ENCODE data around the gene WDTC1.

WDTC1 gene

GRCh38 chr1:27292106-27292505, 57.7 kb downstream of the WDTC1 start:
- DNase-seq = no peak
- H3K4me2 ChIP-seq (ENCODE audit: low read depth, low read length) = no peak overlapping the region
- H3K9me3 ChIP-seq (replicated peaks; ENCODE audit: insufficient read depth, low read length) = no peaks in the 10 kb centered on the region

DNA sequence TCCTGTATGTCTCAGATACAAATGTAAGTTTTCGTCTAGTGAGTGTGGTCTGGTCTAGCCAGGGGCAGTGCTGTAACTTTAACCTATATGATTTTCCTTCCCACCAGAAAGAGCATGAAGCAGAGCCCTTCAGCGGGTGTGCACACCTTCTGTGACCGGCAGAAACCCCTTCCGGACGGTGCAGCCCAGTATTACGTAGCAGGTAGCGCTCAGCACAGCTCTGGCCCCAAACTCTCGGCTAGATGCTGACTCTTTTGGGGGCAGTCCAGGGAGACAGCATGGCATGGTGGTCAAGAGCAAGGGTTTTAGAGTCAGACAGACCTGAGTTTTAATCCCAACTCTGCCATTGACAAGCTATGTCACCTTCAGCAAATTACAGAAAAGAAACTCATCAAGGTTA, 59.5 kb downstream of the WDTC1 start:
- no peak overlapping the region for H3K9ac ChIP-seq (ENCODE audit: low read length)
- H3K4me3 ChIP-seq (ENCODE audit: low read length) = no peak overlapping the region
- H3K79me2 ChIP-seq (ENCODE audit: low read length) = no peaks in the 10 kb centered on the region
- H3K27ac ChIP-seq (ENCODE audit: low read length) = no peak overlapping the region
- H3K9me3 ChIP-seq (replicated peaks; ENCODE audit: insufficient read depth, low read length) = no peaks in the 10 kb centered on the region
- no peaks in the 10 kb centered on the region for H4K20me1 ChIP-seq (ENCODE audit: insufficient read depth, low read length)
- no peaks in the 10 kb centered on the region for H3K9me2 ChIP-seq (replicated peaks; ENCODE audit: insufficient read depth, low read length)
- H3K4me1 ChIP-seq (ENCODE audit: low read length) = no peaks in the 10 kb centered on the region
- H3K4me2 ChIP-seq (ENCODE audit: low read depth, low read length) = no peak overlapping the region
- no peaks in the 10 kb centered on the region for H3F3A ChIP-seq (ENCODE audit: insufficient read depth, low read length)
- no peaks in the 10 kb centered on the region for H3K27me3 ChIP-seq (replicated peaks; ENCODE audit: insufficient read depth, low read length)
- no peak for DNase-seq
- no peak overlapping the region for H2AFZ ChIP-seq (ENCODE audit: low read length)
- TF ChIP-seq EZH2phosphoT487 (IDR thresholded peaks at IDR 0.05; ENCODE audit: low read length) (no peak), EZH2 (optimal IDR thresholded peaks at IDR 0.05; ENCODE audit: low read depth, low read length) (no peak)
- TF ChIP-seq, protein P1, sequence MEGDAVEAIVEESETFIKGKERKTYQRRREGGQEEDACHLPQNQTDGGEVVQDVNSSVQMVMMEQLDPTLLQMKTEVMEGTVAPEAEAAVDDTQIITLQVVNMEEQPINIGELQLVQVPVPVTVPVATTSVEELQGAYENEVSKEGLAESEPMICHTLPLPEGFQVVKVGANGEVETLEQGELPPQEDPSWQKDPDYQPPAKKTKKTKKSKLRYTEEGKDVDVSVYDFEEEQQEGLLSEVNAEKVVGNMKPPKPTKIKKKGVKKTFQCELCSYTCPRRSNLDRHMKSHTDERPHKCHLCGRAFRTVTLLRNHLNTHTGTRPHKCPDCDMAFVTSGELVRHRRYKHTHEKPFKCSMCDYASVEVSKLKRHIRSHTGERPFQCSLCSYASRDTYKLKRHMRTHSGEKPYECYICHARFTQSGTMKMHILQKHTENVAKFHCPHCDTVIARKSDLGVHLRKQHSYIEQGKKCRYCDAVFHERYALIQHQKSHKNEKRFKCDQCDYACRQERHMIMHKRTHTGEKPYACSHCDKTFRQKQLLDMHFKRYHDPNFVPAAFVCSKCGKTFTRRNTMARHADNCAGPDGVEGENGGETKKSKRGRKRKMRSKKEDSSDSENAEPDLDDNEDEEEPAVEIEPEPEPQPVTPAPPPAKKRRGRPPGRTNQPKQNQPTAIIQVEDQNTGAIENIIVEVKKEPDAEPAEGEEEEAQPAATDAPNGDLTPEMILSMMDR (IDR thresholded peaks at IDR 0.05; ENCODE audit: low read length) = no peak
- no peaks in the 10 kb centered on the region for H3K36me3 ChIP-seq (replicated peaks; ENCODE audit: insufficient read depth, low read length)

More at GRCh38 chr1:27292106-27292505, 57.7 kb downstream of the WDTC1 start:
- no peak overlapping the region for H3K27ac ChIP-seq (ENCODE audit: low read length)
- H3F3A ChIP-seq (ENCODE audit: insufficient read depth, low read length) = no peaks in the 10 kb centered on the region
- no peak overlapping the region for H3K4me3 ChIP-seq (ENCODE audit: low read length)
- no peaks in the 10 kb centered on the region for H3K36me3 ChIP-seq (replicated peaks; ENCODE audit: insufficient read depth, low read length)
- H2AFZ ChIP-seq (ENCODE audit: low read length) = no peak overlapping the region
- TF ChIP-seq EZH2phosphoT487 (IDR thresholded peaks at IDR 0.05; ENCODE audit: low read length) (no peak), EZH2 (optimal IDR thresholded peaks at IDR 0.05; ENCODE audit: low read depth, low read length) (no peak)
- TF ChIP-seq, protein P1 (IDR thresholded peaks at IDR 0.05; ENCODE audit: low read length) = no peak
- H4K20me1 ChIP-seq (ENCODE audit: insufficient read depth, low read length) = no peaks in the 10 kb centered on the region
- H3K79me2 ChIP-seq (ENCODE audit: low read length) = no peaks in the 10 kb centered on the region
- no peaks in the 10 kb centered on the region for H3K9me2 ChIP-seq (replicated peaks; ENCODE audit: insufficient read depth, low read length)
- H3K4me1 ChIP-seq (ENCODE audit: low read length) = no peaks in the 10 kb centered on the region
- H3K27me3 ChIP-seq (replicated peaks; ENCODE audit: insufficient read depth, low read length) = no peaks in the 10 kb centered on the region
- H3K9ac ChIP-seq (ENCODE audit: low read length) = no peak overlapping the region

DNA sequence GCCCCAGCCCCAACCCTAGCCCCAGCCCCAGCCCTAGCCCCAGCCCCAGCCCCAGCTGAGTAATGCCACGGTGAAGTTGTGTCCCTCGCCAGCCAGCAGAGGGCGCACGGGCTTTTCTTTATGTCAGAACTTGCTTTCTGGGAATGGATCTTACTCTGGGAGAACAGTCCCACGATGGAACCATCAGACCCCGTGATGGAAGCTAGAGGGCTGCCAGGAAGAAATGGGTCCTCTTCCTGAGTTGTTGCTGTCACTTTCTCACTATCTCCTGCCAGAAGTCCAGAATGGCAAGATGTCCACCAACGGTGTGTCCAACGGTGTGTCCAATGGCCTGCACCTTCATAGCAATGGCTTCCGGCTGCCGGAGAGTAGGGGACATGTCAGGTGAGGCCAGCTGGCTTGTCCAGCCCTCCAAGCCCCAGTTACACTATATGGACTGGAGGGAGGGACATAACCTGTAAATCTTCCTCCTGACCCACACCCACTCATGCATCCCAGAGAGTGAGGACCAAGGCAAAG, 62.4 kb downstream of the WDTC1 start:
- H3K9me2 ChIP-seq (replicated peaks; ENCODE audit: insufficient read depth, low read length) = no peaks in the 10 kb centered on the region
- no peak overlapping the region for H2AFZ ChIP-seq (ENCODE audit: low read length)
- H3K79me2 ChIP-seq (ENCODE audit: low read length) = no peaks in the 10 kb centered on the region
- H3K4me1 ChIP-seq (ENCODE audit: low read length) = no peaks in the 10 kb centered on the region
- H3F3A ChIP-seq (ENCODE audit: insufficient read depth, low read length) = no peaks in the 10 kb centered on the region
- no peaks in the 10 kb centered on the region for H4K20me1 ChIP-seq (ENCODE audit: insufficient read depth, low read length)
- no peak for TF ChIP-seq EZH2phosphoT487 (IDR thresholded peaks at IDR 0.05; ENCODE audit: low read length)
- TF ChIP-seq, protein P1 (IDR thresholded peaks at IDR 0.05; ENCODE audit: low read length) = peak; percentile 64
- H3K27ac ChIP-seq (ENCODE audit: low read length) = no peak overlapping the region
- DNase-seq = peak; percentile 27
- H3K4me2 ChIP-seq (ENCODE audit: low read depth, low read length) = no peak overlapping the region
- H3K4me3 ChIP-seq (ENCODE audit: low read length) = no peak overlapping the region
- H3K9me3 ChIP-seq (replicated peaks; ENCODE audit: insufficient read depth, low read length) = no peaks in the 10 kb centered on the region
- no peaks in the 10 kb centered on the region for H3K27me3 ChIP-seq (replicated peaks; ENCODE audit: insufficient read depth, low read length)
- no peak overlapping the region for H3K9ac ChIP-seq (ENCODE audit: low read length)
- no peaks in the 10 kb centered on the region for H3K36me3 ChIP-seq (replicated peaks; ENCODE audit: insufficient read depth, low read length)

Measured in MM.1S (cell line).